HCT116 (cell line): Measurements from ENCODE around the gene NDUFA3. TPM values are rescaled to one million over a fixed set of nuclear protein-coding genes. Genes with fewer than 3 reads are reported as not detected.
A peak's percentile ranks its signal among the peaks of the same experiment; 100 is the strongest.

Source experiments
- ATAC-seq: fragments of 200-7000 bp; cut with Tn5 transposase; 2 replicates; pipeline ENCODE4 v1.9.1; 2020; ENCODE audit warnings: mild to moderate bottlenecking, moderate library complexity
- Bru-seq: library from RNA; stranded (reverse); fragments of 400-500 nt; gene quantifications from one replicate; lab custom pipeline; 2021; lab: Mats Ljungman, UMichigan
- BruChase-seq, 2 experiments: library from RNA; stranded (reverse); fragments of 400-500 nt; gene quantifications; one replicate each; lab custom pipeline; 2021; lab: Mats Ljungman, UMichigan
- BruUV-seq: library from RNA; stranded (reverse); fragments of 400-500 nt; replicated peaks from 2 replicates; lab custom pipeline; 2021; lab: Mats Ljungman, UMichigan
- CTCF ChIA-PET: fragments of 300-600 bp; sonication (Branson Sonifier 250); formaldehyde crosslinking; loops from one replicate; lab custom pipeline; 2021; ENCODE audit warnings: antibody characterized with exemption; lab: Charles Lee
- POLR2A ChIA-PET: fragments of 300-600, 350-600 bp; sonication (Branson Sonifier 250); formaldehyde crosslinking; loops from one replicate; lab custom pipeline; 2021; ENCODE audit warnings: antibody characterized with exemption; lab: Charles Lee
- RAD21 ChIA-PET, 2 experiments: fragments of 300-600 bp; sonication (Branson Sonifier 250); formaldehyde crosslinking; loops; one replicate each; lab custom pipeline; 2023; ENCODE audit warnings: low total read pairs in 2 of 2; ENCODE audit not compliant: uncharacterized antibody in 2 of 2, unreplicated experiment in 2 of 2, low non-redundant PET in 1 of 2; lab: Charles Lee
- DNase-seq: peaks from one replicate; pipeline ENCODE4 v3.0.0-alpha.2; 2010; ENCODE audit warnings: low read depth, low spot score
- H2AFZ ChIP-seq: fragments of 200-600 bp; shearing (Covaris generic), sonication (generic); 2 replicates; pipeline ENCODE4 v1.6.1; 2017; ENCODE audit warnings: low read depth, mixed run types, mixed read lengths, antibody characterized with exemption, low read length; ENCODE audit not compliant: poor library complexity, severe bottlenecking
- H3K27ac ChIP-seq: 2 replicates; pipeline ENCODE4 v1.5.1; 2012; ENCODE audit warnings: low read depth, low read length
- H3K27me3 ChIP-seq: fragments of 200-600 bp; sonication (generic); 2 replicates; pipeline ENCODE4 v1.6.1; 2016; ENCODE audit warnings: mixed run types, low read length, mixed read lengths; ENCODE audit not compliant: insufficient read depth
- H3K36me3 ChIP-seq, 2 experiments: fragments of 200-500 bp in 1 of 2; fragments of 200-600 bp in 1 of 2; sonication (Bioruptor generic) in 1 of 2; sonication (generic) in 1 of 2; 2 replicates each; pipeline versions ENCODE4 v1.5.1 to v1.6.1; 2014 to 2016; ENCODE audit warnings: low read length in 2 of 2, inconsistent platforms in 1 of 2, mixed read lengths in 1 of 2, mixed run types in 1 of 2; ENCODE audit not compliant: insufficient read depth in 2 of 2, control insufficient read depth in 1 of 2
- H3K4me1 ChIP-seq, 2 experiments: fragments of 200-600 bp in 1 of 2; sonication (generic) in 1 of 2; 2 replicates each; pipeline versions ENCODE4 v1.5.1 to v1.6.1; 2012 to 2017; ENCODE audit warnings: low read length in 2 of 2, inconsistent platforms in 1 of 2, mild to moderate bottlenecking in 1 of 2, mixed read lengths in 1 of 2, mixed run types in 1 of 2, moderate library complexity in 1 of 2; ENCODE audit not compliant: insufficient read depth in 2 of 2, control insufficient read depth in 1 of 2
- H3K4me2 ChIP-seq: fragments of 200-600 bp; sonication (generic); 2 replicates; pipeline ENCODE4 v1.6.1; 2017; ENCODE audit warnings: mixed run types, low read length, mixed read lengths
- H3K4me3 ChIP-seq, 2 experiments: fragments of 200-600 bp in 1 of 2; sonication (generic) in 1 of 2; replicated peaks in 1 of 2; 2 replicates each; pipeline ENCODE4 v1.5.1; 2011 to 2016; ENCODE audit warnings: low read length in 2 of 2, control low read depth in 1 of 2, low read depth in 1 of 2, mild to moderate bottlenecking in 1 of 2, mixed read lengths in 1 of 2, mixed run types in 1 of 2
- H3K79me2 ChIP-seq: fragments of 200-600 bp; sonication (generic); 2 replicates; pipeline ENCODE4 v1.6.1; 2017; ENCODE audit warnings: mild to moderate bottlenecking, mixed run types, low read length, moderate library complexity, mixed read lengths; ENCODE audit not compliant: insufficient read depth
- H3K9ac ChIP-seq: fragments of 200-600 bp; sonication (generic); 2 replicates; pipeline ENCODE4 v1.6.1; 2016; ENCODE audit warnings: low read length, mixed read lengths
- H3K9me2 ChIP-seq: fragments of 200-600 bp; sonication (generic), shearing (Covaris generic); 2 replicates; pipeline ENCODE4 v1.6.1; 2017; ENCODE audit warnings: mixed run types, mild to moderate bottlenecking, moderate library complexity; ENCODE audit not compliant: insufficient read depth
- H3K9me3 ChIP-seq, 2 experiments: fragments of 200-500 bp in 1 of 2; fragments of 200-600 bp in 1 of 2; sonication (Bioruptor generic) in 1 of 2; sonication (generic) in 1 of 2; 2 replicates each; pipeline ENCODE4 v1.6.1; 2014 to 2017; ENCODE audit warnings: low read length in 2 of 2, mixed read lengths in 2 of 2, inconsistent platforms in 1 of 2, low read depth in 1 of 2, mild to moderate bottlenecking in 1 of 2, mixed run types in 1 of 2, moderate library complexity in 1 of 2; ENCODE audit not compliant: control insufficient read depth in 1 of 2, insufficient read depth in 1 of 2
- H4K20me1 ChIP-seq: fragments of 200-600 bp; sonication (generic), shearing (Covaris generic); 2 replicates; pipeline ENCODE4 v1.6.1; 2017; ENCODE audit warnings: mixed run types, mild to moderate bottlenecking, moderate library complexity; ENCODE audit not compliant: insufficient read depth
- CBX3 ChIP-seq: IDR thresholded peaks from 2 replicates; pipeline ENCODE4 v1.6.1; 2012; ENCODE audit warnings: low read depth
- FOSL1 ChIP-seq: IDR thresholded peaks from 2 replicates; pipeline ENCODE4 v1.6.1; 2012; ENCODE audit warnings: low read depth
- MAX ChIP-seq: IDR thresholded peaks from 2 replicates; pipeline ENCODE4 v1.6.1; 2012
- POLR2A ChIP-seq: IDR thresholded peaks from 2 replicates; pipeline ENCODE4 v1.7.0; 2011; ENCODE audit warnings: borderline replicate concordance; ENCODE audit not compliant: insufficient read depth, insufficient read length; ENCODE audit errors: extremely low read depth
- POLR2AphosphoS5 ChIP-seq: IDR thresholded peaks from 2 replicates; pipeline ENCODE4 v1.6.1; 2011; ENCODE audit warnings: mild to moderate bottlenecking, low read depth, low read length, moderate library complexity
- YY1 ChIP-seq: IDR thresholded peaks from 2 replicates; pipeline ENCODE4 v1.6.1; 2011; ENCODE audit warnings: low read length, low read depth, moderate library complexity, mild to moderate bottlenecking; ENCODE audit not compliant: insufficient replicate concordance; ENCODE audit errors: extremely low read depth
- ZBTB33 ChIP-seq: IDR thresholded peaks from 2 replicates; pipeline ENCODE4 v1.6.1; 2011; ENCODE audit warnings: mild to moderate bottlenecking, low read length, moderate library complexity; ENCODE audit not compliant: insufficient replicate concordance; ENCODE audit errors: extremely low read depth
- ZFX ChIP-seq: fragments of 450-650 bp; IDR thresholded peaks from 2 replicates; pipeline ENCODE4 v1.6.1; 2017
- intact Hi-C: fragments of 100-400 bp; cut with micrococcal nuclease; formaldehyde crosslinking; loops from 2 replicates; pipeline ENCODE4 v1.10.0; 2022
- long read RNA-seq: library from polyadenylated mRNA; unstranded; transcript quantifications from one replicate; pipeline ENCODE4 v2.0.0, GENCODE V29; 2021; ENCODE audit not compliant: unreplicated experiment
- polyA plus RNA-seq: library from polyadenylated mRNA; unstranded; fragments of >200 nt; gene quantifications from 2 replicates; pipeline ENCODE4 v1.2.1, GENCODE V29; 2012; ENCODE audit warnings: missing spikeins
- total RNA-seq: library from RNA; stranded (reverse); gene quantifications from one replicate; pipeline ENCODE4 v1.2.1, GENCODE V29; 2021; ENCODE audit not compliant: unreplicated experiment

NDUFA3 gene
- 149 TPM for total RNA-seq
- 180 and 217 TPM in 2 replicates for polyA plus RNA-seq
- Bru-seq, nascent RNA = percentile 74 among the genes with signal in this experiment
- BruChase-seq, experiment 1, labeled RNA remaining after a 6-hour chase = percentile 83 among the genes with signal in this experiment
- BruChase-seq, experiment 2, labeled RNA remaining after a 2-hour chase = percentile 83 among the genes with signal in this experiment
- long read RNA-seq, transcript NDUFA3-202 (5 exons, 435 nt) = minor isoform, 7 of 64 reads
- long read RNA-seq, transcript NDUFA3-214 (4 exons, 963 nt) = major isoform, 37 of 64 reads
- long read RNA-seq, partial matches to known transcripts = 17 of 64 reads
- long read RNA-seq, other reads (novel, unspliced or antisense) = 2 of 64 reads

- H3K4me1 ChIP-seq = peaks cover 0 to 5% of the 10 kb centered on the region in 2 experiments; a peak in 1 of 4 replicates
- ATAC-seq = peak; percentile 99
- H3K36me3 ChIP-seq = peaks cover 9 to 20% of the 10 kb centered on the region in 2 experiments; a peak in 3 of 4 replicates
- POLR2A ChIA-PET = interaction anchor here (3.0 kb wide), 1 partner anchor 13 kb away, joined by 9 read pairs; the partner anchor contains the start of genes PRPF31 and TFPT
- no TSS peak for BruUV-seq
- H4K20me1 ChIP-seq = no peaks in the 10 kb centered on the region
- H3K4me2 ChIP-seq = peak within 1 kb of the TSS; percentile 85
- CTCF ChIA-PET = no interaction called here
- H3K9ac ChIP-seq = peak within 1 kb of the TSS; percentile 88
- DNase-seq = peak; percentile 95
- no peak within 1 kb of the TSS for H2AFZ ChIP-seq
- H3K79me2 ChIP-seq = peaks cover 34% of the 10 kb centered on the region
- no peaks in the 10 kb centered on the region for H3K27me3 ChIP-seq
- RAD21 ChIA-PET = interaction anchor here in 1 of 2 experiments (0.6 kb wide), 1 partner anchor 259 kb away, joined by 4 read pairs; no protein-coding TSS in a partner anchor
- no peaks in the 10 kb centered on the region for H3K9me3 ChIP-seq
- TF ChIP-seq POLR2A (peak; percentile 13), ZBTB33 (peak; percentile 11), CBX3 (peak; percentile 71; the same call in 1 of the 2 replicates), ZFX (no peak), YY1 (peak; percentile 96), FOSL1 (no peak), POLR2AphosphoS5 (peak; percentile 85), MAX (peak; percentile 39; the same call in 1 of the 2 replicates)
- H3K4me3 ChIP-seq = peak within 1 kb of the TSS; percentile 97 to 98
- intact Hi-C loops = loop anchor here (1.0 kb wide), 1 partner anchor 13 kb away; the partner anchor contains the start of genes PRPF31 and TFPT
- H3K9me2 ChIP-seq = no peaks in the 10 kb centered on the region
- peak within 1 kb of the TSS; percentile 73 for H3K27ac ChIP-seq
Observed at GRCh38 chr19:54102421-54103169, at the start of gene NDUFA3. Gene NDUFA3 (plus strand): TSS chr19:54102855. CDS start chr19:54102879, 24 bp downstream.
